IPS-18c (cell line): ENCODE measurements around the gene S100A13.

ENCODE experiments used
- H3K4me3 ChIP-seq: 2 replicates; pipeline ENCODE4 v1.7.0; 2013; ENCODE audit warnings: low read depth, mild to moderate bottlenecking, low read length, moderate library complexity; ENCODE audit not compliant: insufficient read depth
- H3K9me3 ChIP-seq: one replicate; pipeline ENCODE4 v1.6.1; 2013; ENCODE audit warnings: mild to moderate bottlenecking, low read length, moderate library complexity; ENCODE audit not compliant: control insufficient read depth, insufficient read depth

Gene S100A13

DNA sequence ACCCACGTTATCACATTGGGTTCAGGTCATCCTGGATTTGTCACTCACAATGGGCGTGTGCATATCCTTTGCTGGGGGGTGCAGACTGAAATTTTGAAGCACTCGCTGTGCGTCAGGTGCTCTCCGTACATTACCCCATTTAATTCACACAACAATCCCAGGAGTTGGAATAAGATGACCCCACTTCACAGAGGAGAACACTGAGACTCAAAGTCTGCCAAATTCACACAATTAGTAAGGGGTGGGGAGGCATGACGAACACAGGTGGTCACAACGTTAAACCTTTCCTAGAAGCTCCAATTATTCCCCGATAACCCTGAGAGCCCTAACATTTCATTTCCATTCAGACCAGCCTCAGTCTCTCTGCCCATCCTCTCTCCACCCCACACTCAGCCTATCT, 57.8 kb downstream of the S100A13 start:
- no peak overlapping the region for H3K4me3 ChIP-seq
- H3K9me3 ChIP-seq = peaks cover 2% of the 10 kb centered on the region
